ENCODE results near the gene CBR3.

Gene CBR3

DNA sequence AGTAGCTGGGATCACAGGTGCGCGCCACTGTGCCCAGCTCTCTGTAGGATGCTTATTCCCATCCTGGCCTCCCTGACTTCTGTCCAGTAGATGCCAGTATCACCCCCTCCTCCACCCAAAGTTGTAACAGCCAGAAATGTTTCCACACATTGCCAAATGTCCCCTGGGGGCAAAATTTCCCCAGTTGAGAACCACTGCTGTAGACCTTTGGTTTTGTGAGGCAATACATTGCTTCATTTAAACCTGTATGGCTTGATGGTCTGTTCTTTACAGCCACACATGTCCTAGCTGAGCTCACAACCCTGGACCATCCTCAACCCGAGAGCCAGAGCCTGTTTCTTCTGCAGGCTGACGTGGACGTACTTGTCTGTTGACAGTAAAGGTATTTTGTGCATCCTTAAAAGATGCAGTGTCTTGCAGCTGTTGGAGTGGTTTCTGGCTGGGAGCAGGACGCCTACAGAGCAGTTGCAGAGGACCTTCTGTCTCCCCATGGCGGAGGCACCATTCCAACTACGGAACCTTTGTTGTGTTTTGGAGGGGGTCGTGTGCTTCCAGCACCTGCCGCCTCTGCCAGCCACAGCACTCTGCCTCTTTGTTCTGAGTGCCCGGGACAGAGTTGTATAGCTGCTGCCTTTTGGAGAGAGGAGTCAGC is 48.4 kb downstream of the CBR3 start:
- in situ Hi-C loops (cut with HindIII; ENCODE audit: low sequenced_read_pairs): no loop called here

DNA sequence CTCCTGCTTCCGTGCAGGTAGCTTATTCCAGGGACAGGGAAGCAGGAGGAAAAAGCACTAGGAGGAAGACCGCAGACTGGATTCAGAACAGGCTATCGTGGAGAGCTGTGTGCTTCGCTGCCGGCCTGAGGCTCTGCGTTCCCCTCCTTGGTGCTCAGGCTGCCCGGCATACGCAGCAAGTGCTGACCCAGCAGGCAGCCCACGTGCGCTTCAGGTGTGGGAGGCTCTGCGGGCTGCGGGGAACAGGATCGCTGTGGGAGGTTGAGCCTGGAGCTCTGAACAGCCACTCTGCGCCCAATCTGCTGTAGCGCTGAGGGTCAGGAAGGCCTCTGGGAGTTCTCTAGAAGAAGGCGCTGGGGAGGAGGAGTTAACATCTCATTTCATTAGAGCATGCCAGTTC is 49.7 kb downstream of the CBR3 start:
- in situ Hi-C loops (cut with HindIII; ENCODE audit: low sequenced_read_pairs): no loop called here

DNA sequence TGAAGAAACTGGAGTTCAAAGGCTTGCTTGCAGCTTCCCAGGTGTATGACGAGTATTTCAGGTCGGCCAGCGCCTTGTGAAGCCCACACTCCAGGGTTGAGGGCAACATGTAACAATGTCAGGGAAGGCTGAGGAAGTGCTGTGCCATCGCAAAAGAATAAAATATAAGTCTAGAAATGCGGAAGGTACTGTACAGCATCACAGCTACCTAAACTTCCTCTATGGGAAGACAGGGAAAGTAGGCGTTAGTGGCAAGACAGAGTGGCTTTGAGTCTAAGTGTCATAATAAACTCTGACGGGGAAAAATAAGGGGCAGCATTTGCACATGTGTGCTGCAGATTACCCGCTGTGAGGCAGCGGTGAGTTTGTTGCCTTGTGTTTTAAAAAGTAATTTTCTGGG is 50.6 kb downstream of the CBR3 start:
- in situ Hi-C loops (cut with HindIII; ENCODE audit: low sequenced_read_pairs): no loop called here

DNA sequence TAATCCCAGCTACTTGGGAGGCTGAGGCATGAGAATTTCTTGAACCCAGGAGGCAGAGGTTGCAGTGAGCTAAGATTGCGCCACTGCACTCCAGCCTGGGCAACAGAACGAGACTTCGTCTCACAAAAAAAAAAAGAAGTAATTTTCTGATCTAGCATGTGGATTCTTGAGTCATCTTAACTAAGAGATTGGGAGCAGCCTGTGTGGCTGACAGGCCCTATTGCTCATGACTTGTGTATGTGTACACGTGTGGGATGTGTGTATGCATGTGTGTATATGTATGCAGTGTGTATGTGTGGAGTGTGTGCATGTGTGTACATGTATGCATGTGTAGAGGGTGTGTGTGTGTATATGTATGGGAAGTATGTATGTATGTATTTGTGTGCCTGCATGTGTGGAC is 51.2 kb downstream of the CBR3 start:
- in situ Hi-C loops (cut with HindIII; ENCODE audit: low sequenced_read_pairs): no loop called here

DNA sequence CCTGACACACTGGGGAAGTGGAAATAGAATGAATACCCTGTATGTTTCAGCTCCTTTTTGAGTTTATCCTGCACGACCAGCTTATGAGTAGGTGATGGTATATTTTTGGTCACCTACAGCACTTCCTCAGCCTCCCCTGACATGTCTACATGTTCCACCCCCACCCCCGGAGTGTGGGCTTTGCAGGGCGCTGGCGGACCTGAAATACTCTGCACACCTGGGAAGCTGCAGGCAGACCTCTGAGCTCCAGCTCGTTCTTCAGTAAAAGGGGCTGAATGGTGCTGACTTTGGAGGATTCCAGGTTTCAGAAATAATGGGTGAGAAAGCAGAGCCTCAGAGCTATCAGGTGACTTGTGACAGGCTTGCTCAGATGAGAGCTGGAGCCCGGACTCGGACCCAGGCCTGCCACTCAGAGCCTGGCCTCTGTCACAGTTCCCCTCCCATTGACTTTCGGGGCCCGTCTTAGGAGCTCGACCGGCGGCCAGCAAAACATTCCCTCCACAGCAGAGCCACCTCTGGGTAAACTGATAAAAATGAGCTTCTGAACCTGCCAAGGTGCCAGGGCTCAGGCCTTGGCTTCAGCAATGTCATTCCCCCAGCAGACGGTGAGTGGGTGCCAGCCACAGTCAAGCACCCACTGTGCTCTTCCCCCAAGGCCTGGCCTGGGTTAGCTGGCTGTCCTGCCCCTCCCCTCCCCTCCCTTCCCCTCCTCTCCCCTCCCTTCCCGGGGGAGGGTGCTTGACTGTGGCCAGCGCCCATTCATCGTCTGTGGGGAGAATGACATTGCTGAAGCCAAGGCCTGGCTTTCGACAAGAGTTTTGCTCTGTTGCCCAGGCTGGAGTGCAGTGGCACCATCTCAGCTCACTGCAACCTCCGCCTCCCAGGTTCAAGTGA is 51.9 kb downstream of the CBR3 start:
- in situ Hi-C loops (cut with HindIII; ENCODE audit: low sequenced_read_pairs): no loop called here

DNA sequence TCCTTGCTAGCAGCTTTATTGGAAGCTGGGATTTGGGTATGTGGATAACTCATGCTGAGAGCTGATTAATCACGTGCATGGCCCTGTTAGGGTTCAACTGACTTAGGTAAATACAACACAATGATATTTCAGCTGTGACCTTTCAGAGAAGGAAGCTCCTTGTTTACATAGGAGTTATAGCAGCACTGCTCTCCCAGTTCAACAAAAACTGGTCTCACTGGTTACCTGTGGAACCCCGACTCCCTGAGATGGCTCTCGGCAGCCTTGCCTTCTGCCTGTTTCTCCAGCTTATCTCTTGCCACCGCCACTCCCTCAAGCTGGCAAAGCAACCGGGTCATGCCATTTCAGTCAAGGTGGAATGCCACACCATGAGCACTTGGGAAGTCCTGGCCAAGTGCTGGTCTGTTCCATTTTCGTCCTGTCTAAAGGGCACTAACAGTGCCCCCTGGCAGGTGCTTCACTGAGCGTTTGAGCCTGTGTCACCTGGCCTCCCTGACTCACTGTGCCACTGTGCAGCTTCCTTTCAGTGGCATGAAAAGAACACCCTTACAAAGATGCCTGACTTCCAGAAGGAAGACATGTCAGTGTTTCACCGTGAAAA is 53.3 kb downstream of the CBR3 start:
- in situ Hi-C loops (cut with HindIII; ENCODE audit: low sequenced_read_pairs): no loop called here

DNA sequence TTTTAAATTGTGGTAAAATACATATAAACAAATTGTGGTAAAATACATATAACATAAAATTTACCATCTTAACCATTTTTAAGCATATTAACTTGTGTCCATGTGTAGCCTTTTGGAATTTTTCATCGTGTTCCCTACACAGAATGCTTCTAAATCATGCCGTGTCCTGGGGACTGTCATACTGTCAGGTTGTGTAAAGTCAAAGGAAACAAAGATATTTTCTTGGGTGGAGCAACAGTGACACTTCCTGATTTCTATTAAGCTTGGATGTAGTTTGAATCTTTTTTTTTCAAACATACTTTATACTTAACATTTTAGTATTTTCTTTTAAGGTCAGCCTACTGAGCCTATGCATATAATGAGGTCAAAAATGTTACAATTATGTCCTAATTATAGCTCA is 54.1 kb downstream of the CBR3 start:
- in situ Hi-C loops (cut with HindIII; ENCODE audit: low sequenced_read_pairs): no loop called here

DNA sequence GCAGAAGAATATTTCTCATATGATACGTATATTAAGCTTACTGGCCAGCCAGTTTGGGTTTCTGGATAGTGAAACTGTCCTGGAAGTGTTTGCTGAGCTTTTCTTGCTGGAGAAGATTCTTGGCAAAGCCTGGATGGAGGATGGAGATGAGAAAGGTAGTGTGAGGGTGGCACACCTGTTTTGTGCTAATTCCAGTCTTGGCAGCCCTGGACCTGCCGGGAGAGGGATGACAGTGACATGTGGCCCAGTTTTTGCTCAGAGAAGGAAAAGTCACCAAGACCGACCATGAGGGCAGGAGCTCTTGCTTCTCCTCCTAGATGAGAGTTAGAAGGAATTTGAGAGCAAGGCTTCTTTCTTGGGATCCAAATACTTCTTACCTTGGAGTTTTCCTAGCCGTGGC is 55.9 kb downstream of the CBR3 start:
- in situ Hi-C loops (cut with HindIII; ENCODE audit: low sequenced_read_pairs): loop anchor here (5.0 kb wide), 1 partner anchor 77 kb away; no protein-coding TSS in a partner anchor

DNA sequence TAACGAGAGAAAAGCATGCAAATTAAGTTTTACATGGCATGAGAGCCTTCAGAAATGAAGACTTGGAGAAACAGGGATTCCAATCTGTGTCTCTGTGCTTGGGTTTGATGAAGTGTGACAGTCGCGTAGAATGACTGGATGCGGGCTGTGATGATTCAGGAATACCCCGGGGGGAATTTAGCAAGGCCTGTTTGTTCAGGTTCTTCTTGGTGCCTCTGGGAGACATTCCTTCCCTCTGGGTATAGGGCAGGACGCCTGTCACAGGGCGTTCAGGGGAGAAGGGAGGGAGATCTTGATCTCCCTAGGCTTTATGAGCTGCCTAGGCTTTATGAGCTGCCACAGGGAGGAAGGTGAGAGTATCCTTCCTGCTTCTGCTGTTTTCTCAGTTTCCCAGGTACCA is 58.3 kb downstream of the CBR3 start:
- in situ Hi-C loops (cut with HindIII; ENCODE audit: low sequenced_read_pairs): loop anchor here (5.0 kb wide), 1 partner anchor 74 kb away; no protein-coding TSS in a partner anchor

DNA sequence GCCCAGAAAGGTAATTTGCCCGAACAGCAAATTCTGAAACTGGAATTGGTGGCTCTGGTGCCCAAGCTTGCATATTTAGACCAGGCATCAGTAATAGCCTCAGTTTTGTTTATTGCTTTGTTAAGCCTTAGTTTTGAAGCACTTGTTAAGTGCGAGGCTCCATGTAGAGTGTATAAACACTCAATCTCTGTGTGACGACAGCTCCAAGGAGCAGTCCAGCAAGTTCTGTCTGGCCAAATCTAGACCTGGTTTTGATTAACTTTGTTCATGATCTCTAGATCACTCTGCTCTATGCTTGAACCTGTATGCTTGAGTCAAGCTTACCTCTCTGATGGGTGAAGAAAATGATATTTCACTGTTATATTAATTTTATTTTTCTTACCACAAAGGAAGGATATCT is 59.1 kb downstream of the CBR3 start:
- in situ Hi-C loops (cut with HindIII; ENCODE audit: low sequenced_read_pairs): loop anchor here (5.0 kb wide), 1 partner anchor 73 kb away; no protein-coding TSS in a partner anchor

DNA sequence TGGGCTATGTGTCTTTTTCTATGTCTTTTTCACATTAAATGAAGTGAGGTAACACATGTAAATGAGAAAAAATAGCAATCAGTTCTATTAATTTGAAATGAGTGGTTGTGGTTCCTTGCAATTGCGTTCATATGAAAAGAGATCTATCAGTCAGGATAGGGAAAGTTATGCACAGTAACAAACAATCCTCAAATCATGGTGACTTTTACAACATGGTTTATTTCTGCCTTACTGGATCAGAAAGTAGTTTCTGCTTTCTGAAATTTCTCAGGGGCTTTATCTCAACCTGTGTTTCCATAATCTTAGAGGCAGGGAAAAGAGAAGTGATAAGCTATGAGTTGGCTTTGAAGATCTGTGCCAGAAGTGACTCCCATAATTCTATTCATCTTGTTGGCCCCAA is 60.7 kb downstream of the CBR3 start:
- in situ Hi-C loops (cut with HindIII; ENCODE audit: low sequenced_read_pairs): no loop called here

Measured in DLD1 (cell line).